ENCODE measurements around the gene HIP1.
A peak's percentile ranks its signal among the peaks of the same experiment; 100 is the strongest.

The HIP1 gene

DNA sequence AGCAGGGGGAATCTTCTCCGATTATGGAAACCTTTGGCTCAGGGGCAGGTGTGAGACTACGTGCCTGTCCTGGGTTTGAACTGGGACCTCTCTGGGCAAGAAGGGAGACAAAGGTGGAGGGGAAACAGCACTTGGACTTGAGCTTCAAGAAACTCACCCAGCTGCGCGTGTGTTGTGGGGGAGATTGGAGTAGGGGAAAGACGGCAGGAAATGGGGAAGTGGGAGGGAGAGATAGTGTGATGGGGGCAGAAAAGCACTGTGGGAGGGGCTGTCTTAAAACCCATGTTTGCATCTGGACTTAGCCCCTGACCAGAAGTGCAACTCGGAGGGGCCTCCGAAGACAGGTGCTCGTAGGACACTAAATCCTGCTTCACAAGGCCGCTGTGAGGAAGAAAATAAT lies 107.0 kb downstream of the HIP1 start:
- Mint-ChIP-seq H3K27ac (no peak overlapping the region), H3K4me3 (no peak overlapping the region), H3K9me3 (no peaks in the 10 kb centered on the region), H3K27me3 (no peaks in the 10 kb centered on the region), H3K4me1 (ENCODE audit: low read depth in 2 of 2) (no peaks in the 10 kb centered on the region), H3K36me3 (ENCODE audit: insufficient read depth) (no peaks in the 10 kb centered on the region)
- ATAC-seq (replicated peaks) = no peak
- no peak for DNase-seq

DNA sequence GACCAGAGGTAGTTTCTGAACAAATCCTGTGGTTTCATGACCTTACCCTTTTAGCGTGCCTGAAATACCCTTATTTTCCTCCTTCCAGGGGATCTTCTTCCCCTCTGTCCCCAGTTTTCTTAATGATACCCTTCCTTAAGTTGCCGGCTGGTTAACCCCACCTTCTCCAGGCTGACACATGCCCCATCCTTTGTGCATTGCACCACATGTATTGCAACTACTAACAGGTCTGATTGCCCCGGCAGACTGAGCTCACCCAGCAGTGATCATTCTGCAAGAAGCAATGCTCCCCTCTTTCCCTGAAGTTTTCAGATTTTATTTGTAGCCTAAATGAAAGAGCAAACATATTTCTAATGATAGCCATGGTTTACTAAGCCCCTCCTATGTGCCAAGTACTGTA lies 108.2 kb downstream of the HIP1 start:
- no peaks in the 10 kb centered on the region for H3K9me3 Mint-ChIP-seq
- no peaks in the 10 kb centered on the region for H3K36me3 Mint-ChIP-seq (ENCODE audit: insufficient read depth)
- ATAC-seq (replicated peaks) = no peak
- H3K27me3 Mint-ChIP-seq = no peaks in the 10 kb centered on the region
- H3K4me3 Mint-ChIP-seq = no peak overlapping the region
- DNase-seq = no peak
- no peaks in the 10 kb centered on the region for H3K4me1 Mint-ChIP-seq (ENCODE audit: low read depth in 2 of 2)
- H3K27ac Mint-ChIP-seq = no peak overlapping the region

DNA sequence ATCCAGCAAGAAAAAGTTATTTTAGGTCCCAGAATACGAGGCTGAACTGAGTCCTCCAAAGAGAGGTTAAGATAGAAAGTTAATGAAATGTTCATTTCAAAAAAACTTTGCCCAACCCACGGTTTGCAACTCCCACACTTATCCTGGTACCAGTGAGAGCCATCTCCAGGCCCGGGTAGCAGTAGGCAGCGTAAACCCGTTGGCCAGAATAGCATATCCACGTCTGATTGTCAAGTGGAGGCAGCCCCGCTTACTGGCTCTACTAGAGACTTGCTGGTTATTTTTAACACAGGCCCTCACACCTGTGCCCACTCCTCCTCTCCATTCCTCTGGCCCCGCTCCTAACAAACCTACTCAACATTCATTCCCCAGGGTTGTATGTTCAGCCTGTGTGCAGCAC lies 109.7 kb downstream of the HIP1 start:
- DNase-seq (no peak), ATAC-seq (replicated peaks) (no peak)
- no peak overlapping the region for H3K27ac Mint-ChIP-seq
- no peak overlapping the region for H3K4me3 Mint-ChIP-seq
- no peaks in the 10 kb centered on the region for H3K27me3 Mint-ChIP-seq
- no peaks in the 10 kb centered on the region for H3K4me1 Mint-ChIP-seq (ENCODE audit: low read depth in 2 of 2)
- no peaks in the 10 kb centered on the region for H3K9me3 Mint-ChIP-seq
- no peaks in the 10 kb centered on the region for H3K36me3 Mint-ChIP-seq (ENCODE audit: insufficient read depth)

DNA sequence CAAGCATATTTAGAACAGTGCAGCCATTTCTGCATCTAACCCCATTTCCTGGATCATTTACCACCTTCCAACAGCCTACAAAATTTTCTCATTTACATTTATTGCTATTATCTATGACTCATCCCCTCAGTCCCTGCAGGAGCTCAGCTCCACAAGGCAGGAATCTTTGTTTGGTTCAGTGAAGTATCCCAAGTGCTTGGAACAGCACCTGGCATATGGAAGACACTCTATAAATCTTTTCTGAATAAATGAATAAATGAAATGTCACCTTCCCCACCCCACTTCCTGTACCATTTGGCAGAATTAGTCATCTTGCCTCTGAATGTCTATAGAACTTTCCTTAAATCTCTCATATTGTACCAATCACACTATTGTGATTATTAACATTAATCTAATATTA lies 110.7 kb downstream of the HIP1 start:
- no peak for ATAC-seq (replicated peaks)
- H3K4me3 Mint-ChIP-seq = no peak overlapping the region
- H3K27ac Mint-ChIP-seq = no peak overlapping the region
- H3K9me3 Mint-ChIP-seq = no peaks in the 10 kb centered on the region
- DNase-seq = no peak
- no peaks in the 10 kb centered on the region for H3K27me3 Mint-ChIP-seq
- no peaks in the 10 kb centered on the region for H3K4me1 Mint-ChIP-seq (ENCODE audit: low read depth in 2 of 2)
- H3K36me3 Mint-ChIP-seq (ENCODE audit: insufficient read depth) = no peaks in the 10 kb centered on the region

DNA sequence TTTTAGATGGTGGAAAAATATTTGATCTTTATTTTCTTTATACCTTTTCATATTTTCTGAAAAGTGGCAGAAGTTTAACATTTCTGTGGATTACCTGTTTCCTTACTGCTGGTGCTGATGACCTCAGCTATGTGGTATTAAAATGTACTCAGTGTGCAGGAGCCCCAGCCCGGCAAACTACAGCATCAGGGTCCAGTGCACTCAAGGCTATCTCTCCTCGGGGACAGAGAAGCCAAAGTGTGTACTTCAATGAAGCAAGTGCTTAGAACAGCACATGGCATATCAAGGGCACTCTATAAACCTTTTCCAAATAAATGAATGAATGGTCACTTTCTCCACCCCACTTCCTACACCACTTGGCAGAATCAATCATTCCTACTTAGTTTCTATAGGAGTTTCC lies 111.8 kb downstream of the HIP1 start:
- DNase-seq (no peak), ATAC-seq (replicated peaks) (no peak)
- peaks cover 0 to 2% of the 10 kb centered on the region in 2 donors for H3K4me1 Mint-ChIP-seq (ENCODE audit: low read depth in 2 of 2)
- H3K9me3 Mint-ChIP-seq = no peaks in the 10 kb centered on the region
- no peaks in the 10 kb centered on the region for H3K27me3 Mint-ChIP-seq
- no peak overlapping the region for H3K27ac Mint-ChIP-seq
- H3K36me3 Mint-ChIP-seq (ENCODE audit: insufficient read depth) = no peaks in the 10 kb centered on the region
- no peak overlapping the region for H3K4me3 Mint-ChIP-seq

DNA sequence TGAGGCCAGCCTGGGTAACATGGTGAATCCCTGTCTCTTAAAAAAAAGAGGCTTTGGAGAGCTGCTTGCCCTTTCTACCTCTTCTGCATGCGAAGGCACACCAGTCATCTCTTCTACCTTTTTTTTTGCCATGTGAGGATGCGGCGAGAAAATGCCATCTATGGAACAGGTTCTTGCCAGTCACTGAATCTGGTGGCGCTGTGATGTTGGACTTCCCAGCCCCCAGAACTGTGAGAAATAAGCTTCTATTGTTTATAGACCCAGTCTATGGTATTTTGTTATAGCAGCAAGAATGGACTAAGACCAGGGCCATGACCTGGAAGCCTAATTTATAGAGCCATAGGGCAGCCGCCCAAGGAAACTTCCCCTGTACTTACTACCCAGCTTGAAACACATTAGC lies 112.9 kb downstream of the HIP1 start:
- no peaks in the 10 kb centered on the region for H3K27me3 Mint-ChIP-seq
- no peaks in the 10 kb centered on the region for H3K36me3 Mint-ChIP-seq (ENCODE audit: insufficient read depth)
- no peak for DNase-seq
- peaks cover 0 to 4% of the 10 kb centered on the region in 2 donors for H3K4me1 Mint-ChIP-seq (ENCODE audit: low read depth in 2 of 2)
- no peaks in the 10 kb centered on the region for H3K9me3 Mint-ChIP-seq
- H3K27ac Mint-ChIP-seq = no peak overlapping the region
- no peak overlapping the region for H3K4me3 Mint-ChIP-seq
- no peak for ATAC-seq (replicated peaks)

DNA sequence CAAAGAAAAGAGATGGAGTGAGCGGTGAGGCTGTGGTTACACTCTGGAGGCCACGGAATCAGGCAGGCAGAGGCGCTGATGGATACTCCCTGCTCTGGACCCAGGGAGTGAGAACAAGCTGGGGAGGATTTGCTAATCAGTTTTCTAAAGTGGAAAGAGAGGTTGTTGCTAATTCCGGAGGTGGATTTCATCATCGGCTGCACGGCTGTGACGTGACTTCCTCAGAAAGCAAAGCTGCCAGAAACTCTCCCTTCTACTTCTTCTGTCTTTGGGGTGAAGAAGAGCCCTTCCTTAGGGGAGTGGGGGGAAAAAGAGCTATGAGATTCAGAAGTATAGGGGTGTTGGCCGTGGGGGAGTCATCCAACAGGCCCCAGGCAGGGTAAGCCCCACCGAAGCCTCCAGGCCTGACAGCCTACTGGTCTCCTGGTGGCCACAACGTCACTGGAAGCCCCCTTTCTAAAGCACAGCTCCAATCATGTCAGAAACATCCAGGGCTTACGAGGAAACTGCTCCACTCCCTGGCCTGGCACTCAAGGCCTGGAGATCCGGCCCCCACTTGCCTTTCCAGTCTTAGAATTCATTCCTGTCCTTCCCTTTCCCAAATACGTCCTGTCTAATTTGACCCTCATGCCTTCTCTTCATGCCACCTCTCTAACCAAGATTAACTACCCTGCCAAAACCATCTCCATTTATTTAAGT lies 114.5 kb downstream of the HIP1 start:
- Mint-ChIP-seq H3K9me3 (no peaks in the 10 kb centered on the region), H3K36me3 (ENCODE audit: insufficient read depth) (no peaks in the 10 kb centered on the region), H3K4me3 (no peak overlapping the region), H3K27ac (peak overlapping the region in 1 of 2 donors; percentile 65), H3K4me1 (ENCODE audit: low read depth in 2 of 2) (peaks cover 5 to 7% of the 10 kb centered on the region in 2 donors), H3K27me3 (no peaks in the 10 kb centered on the region)
- DNase-seq (no peak), ATAC-seq (replicated peaks) (no peak)

DNA sequence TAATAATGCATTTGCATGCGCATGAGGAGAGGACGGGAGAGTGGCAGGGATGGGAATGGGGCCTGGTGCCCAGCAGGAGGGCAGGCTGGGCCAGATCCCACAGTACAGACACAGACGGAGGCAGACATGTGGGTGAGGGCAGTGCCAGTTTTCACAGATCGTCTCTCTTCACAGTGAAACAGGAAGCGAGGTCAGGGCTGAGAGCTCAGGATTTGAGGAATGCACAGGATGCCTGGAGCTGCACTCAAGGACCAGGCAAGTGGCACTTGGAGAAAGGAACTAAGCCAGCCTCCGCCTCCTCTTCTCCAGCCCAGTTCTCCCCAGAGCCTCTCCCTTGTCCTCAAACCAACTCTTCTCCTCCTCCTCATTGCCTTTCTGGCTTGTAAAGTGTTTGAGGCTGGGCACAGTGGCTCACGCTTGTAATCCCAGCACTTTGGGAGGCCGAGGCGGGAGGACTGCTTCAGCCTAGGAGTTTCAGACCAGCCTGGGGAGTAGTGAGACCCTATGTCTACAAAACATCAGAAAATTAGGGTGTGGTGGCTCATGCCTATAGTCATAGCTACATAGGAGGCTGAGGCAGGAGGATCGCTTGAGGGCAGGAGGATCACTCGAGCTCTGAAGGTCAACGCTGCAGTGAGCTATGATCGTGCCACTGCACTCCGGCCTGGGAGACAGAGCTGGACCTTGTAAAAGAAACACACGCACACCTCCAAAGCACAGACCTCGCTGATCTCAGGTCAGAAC lies 115.2 kb downstream of the HIP1 start:
- Mint-ChIP-seq H3K4me1 (ENCODE audit: low read depth in 2 of 2) (peaks cover 10 to 15% of the 10 kb centered on the region in 2 donors), H3K4me3 (no peak overlapping the region), H3K27ac (peak overlapping the region; percentile 26 to 65), H3K27me3 (no peaks in the 10 kb centered on the region), H3K36me3 (ENCODE audit: insufficient read depth) (no peaks in the 10 kb centered on the region), H3K9me3 (no peaks in the 10 kb centered on the region)
- ATAC-seq (replicated peaks) = no peak
- no peak for DNase-seq

DNA sequence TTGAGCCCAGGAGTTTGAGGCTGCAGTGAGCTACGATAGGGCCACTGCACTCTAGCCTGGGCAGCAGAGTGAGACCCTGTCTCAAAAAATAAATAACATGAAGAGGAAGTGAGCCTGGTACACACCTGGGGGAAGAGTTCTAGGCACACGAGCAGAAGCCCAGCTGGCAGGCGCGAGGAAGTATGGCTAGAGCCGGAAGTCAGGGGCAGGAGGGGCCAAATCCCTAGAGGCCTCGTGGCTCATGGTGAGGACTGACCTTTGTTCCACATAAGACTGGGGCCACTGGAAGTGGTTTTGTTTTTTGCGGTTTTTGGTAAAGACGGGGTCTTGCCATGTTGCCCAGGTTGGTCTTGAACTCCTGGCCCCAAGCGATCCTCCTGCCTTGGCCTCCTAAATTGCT lies 117.6 kb downstream of the HIP1 start:
- Mint-ChIP-seq H3K9me3 (no peaks in the 10 kb centered on the region), H3K27me3 (no peaks in the 10 kb centered on the region), H3K27ac (peak overlapping the region in 1 of 2 donors; percentile 1), H3K36me3 (ENCODE audit: insufficient read depth) (no peaks in the 10 kb centered on the region), H3K4me1 (ENCODE audit: low read depth in 2 of 2) (peaks cover 29 to 35% of the 10 kb centered on the region in 2 donors), H3K4me3 (no peak overlapping the region)
- no peak for DNase-seq
- no peak for ATAC-seq (replicated peaks)

DNA sequence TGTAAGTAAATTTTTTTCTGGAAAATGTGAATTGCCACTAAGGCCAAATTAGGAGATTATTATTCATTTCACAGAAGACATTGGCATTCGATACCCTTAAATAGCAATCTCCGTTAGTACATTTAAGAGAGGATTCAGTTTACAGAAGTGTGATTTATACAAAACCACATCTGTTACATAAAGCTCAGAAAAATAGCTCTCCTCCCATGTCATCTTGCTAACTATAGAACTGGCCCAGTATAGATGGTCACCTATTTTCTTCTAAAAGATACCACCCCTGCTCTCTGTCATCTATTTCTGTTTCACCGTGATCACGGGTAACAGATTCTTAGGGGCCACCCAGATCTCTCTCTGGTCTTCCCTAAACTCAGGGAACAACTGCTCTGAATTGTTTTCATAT lies 119.1 kb downstream of the HIP1 start:
- Mint-ChIP-seq H3K27me3 (no peaks in the 10 kb centered on the region), H3K27ac (peak overlapping the region in 1 of 2 donors; percentile 39)

DNA sequence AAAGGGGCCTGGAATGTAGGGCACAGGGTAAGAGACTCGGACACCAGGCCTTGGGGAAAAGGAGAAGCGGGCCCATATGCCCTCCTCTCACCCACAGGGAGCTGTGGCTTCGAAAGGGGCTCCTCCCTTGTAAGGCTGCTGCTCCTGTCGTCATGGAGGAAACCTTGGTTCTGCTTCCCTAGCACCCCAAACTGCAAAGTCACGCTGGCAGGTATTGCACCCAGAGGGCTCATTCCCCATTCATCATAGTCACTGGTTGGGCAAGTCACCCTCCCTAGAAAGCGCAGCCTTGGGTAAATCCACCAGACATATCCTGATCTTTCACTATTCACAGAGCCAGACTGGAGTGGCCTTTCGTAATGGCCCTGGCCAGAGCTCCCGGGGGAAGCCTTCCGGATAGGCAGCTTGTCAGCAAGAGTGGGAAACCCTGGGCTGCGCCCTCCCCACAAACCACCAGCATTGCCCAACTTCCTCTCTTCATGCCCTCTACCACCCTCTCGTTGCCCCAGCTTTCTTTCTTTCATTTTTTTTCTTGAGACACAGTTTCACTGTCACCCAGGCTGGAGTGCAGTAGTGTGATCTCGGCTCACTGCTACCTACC lies 121.0 kb downstream of the HIP1 start:
- no peaks in the 10 kb centered on the region for H3K9me3 Mint-ChIP-seq
- H3K27me3 Mint-ChIP-seq = no peaks in the 10 kb centered on the region
- peak overlapping the region; percentile 64 to 74 for H3K27ac Mint-ChIP-seq
- H3K4me3 Mint-ChIP-seq = peak overlapping the region; percentile 59 to 69
- H3K4me1 Mint-ChIP-seq (ENCODE audit: low read depth in 2 of 2) = peaks cover 29 to 35% of the 10 kb centered on the region in 2 donors
- no peaks in the 10 kb centered on the region for H3K36me3 Mint-ChIP-seq (ENCODE audit: insufficient read depth)
- ATAC-seq (replicated peaks) (peak; percentile 94), DNase-seq (peak; percentile 50 to 54 (median 51))

More for the DNA sequence above, 119.1 kb downstream of the HIP1 start:
- H3K9me3 Mint-ChIP-seq = no peaks in the 10 kb centered on the region
- no peak for DNase-seq
- no peak for ATAC-seq (replicated peaks)
- H3K4me1 Mint-ChIP-seq (ENCODE audit: low read depth in 2 of 2) = peaks cover 29 to 35% of the 10 kb centered on the region in 2 donors
- no peaks in the 10 kb centered on the region for H3K36me3 Mint-ChIP-seq (ENCODE audit: insufficient read depth)
- no peak overlapping the region for H3K4me3 Mint-ChIP-seq

DNA sequence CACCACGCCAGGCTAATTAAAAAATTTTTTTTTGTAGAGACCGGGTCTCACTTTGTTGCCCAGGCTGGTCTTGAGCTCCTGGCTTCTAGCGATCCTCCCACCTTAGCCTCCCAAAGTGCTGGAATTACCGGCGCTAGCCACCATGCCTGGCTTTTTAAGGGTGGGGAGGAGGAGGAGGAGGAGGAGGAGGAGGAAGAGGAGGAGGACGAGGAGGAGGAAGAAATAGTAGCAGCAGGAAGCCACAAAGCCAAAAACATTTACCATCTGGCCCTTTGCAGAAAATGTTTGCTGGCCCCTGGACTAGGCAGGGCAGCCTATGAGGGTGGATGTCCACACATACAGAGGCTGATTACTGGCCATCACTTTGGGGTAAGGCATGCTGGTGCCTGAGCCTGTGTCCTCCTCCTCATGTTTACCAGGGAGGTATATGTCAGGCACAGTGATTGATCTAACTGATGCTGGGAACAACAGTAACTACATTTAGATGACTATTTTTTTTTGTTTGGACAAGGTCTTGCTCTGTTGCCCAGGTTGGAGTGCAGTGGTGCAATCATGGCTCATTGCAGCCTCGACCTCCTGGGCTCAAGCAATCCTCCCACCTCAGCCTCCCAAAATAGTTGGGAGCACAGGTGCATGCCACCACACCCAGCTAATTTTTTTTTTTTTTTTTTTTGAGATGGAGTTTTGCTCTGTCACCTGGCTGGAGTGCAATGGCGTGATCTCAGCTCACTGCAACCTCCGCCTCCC lies 122.1 kb downstream of the HIP1 start:
- Mint-ChIP-seq H3K36me3 (ENCODE audit: insufficient read depth) (no peaks in the 10 kb centered on the region), H3K4me1 (ENCODE audit: low read depth in 2 of 2) (peaks cover 27 to 35% of the 10 kb centered on the region in 2 donors), H3K27ac (peak overlapping the region in 1 of 2 donors; percentile 64), H3K4me3 (no peak overlapping the region), H3K27me3 (no peaks in the 10 kb centered on the region), H3K9me3 (no peaks in the 10 kb centered on the region)
- DNase-seq = no peak
- no peak for ATAC-seq (replicated peaks)

DNA sequence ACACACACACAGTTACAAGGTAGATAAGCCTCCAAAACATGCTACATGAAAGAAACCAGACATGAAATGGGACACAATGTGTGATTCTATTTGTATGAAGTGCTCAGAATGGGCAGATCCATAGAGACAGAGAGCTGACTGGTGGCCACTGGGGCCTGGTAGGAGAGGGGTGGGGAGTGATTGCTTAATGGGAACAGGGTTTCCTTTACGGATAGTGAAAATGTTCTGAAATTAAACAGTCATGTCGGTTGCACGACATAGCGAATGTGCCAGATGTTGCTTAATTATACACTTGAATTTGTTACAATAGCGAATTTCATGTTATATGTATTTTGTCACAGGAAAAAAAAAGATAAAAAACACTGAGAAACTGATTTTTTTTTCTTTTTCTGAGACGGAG lies 124.3 kb downstream of the HIP1 start:
- no peaks in the 10 kb centered on the region for H3K27me3 Mint-ChIP-seq
- H3K36me3 Mint-ChIP-seq (ENCODE audit: insufficient read depth) = no peaks in the 10 kb centered on the region
- no peak overlapping the region for H3K27ac Mint-ChIP-seq
- DNase-seq (no peak), ATAC-seq (replicated peaks) (no peak)
- peaks cover 25 to 28% of the 10 kb centered on the region in 2 donors for H3K4me1 Mint-ChIP-seq (ENCODE audit: low read depth in 2 of 2)
- no peak overlapping the region for H3K4me3 Mint-ChIP-seq
- no peaks in the 10 kb centered on the region for H3K9me3 Mint-ChIP-seq

Measured in effector memory CD8-positive, alpha-beta T cell (primary cell).